HS-27A (cell line): Measurements from ENCODE around the gene CEP162.
"Not testable (repeated sequence)": the region's sequence is repeated elsewhere in the genome, so short reads cannot be mapped to it uniquely, and the experiment has no call there.

Experiments
- DNase-seq: peaks from one replicate; pipeline ENCODE4 v3.0.0-alpha.2; 2012; ENCODE audit warnings: low read depth, missing footprints

Gene CEP162

GRCh38 chr6:84224251-84224650, 3.2 kb downstream of the CEP162 start:
- DNase-seq, result no peak

GRCh38 chr6:84223608-84224007, 3.8 kb downstream of the CEP162 start:
- DNase-seq, result not testable (repeated sequence)

GRCh38 chr6:84222426-84222825, 5.0 kb downstream of the CEP162 start:
- DNase-seq, result no peak

GRCh38 chr6:84220809-84221409, 6.5 kb downstream of the CEP162 start:
- no peak for DNase-seq

- no peak for DNase-seq
Measured at GRCh38 chr6:84218091-84218490, 9.4 kb downstream of the CEP162 start.

- no peak for DNase-seq
Measured at GRCh38 chr6:84213217-84213616, 14.2 kb downstream of the CEP162 start.

- DNase-seq, result no peak
Measured at GRCh38 chr6:84204011-84204410, 23.4 kb downstream of the CEP162 start.

GRCh38 chr6:84199987-84200386, 27.5 kb downstream of the CEP162 start:
- DNase-seq, result not testable (repeated sequence)

GRCh38 chr6:84197708-84198107, 29.7 kb downstream of the CEP162 start:
- DNase-seq, result no peak

- DNase-seq, result peak; percentile 9
Measured at GRCh38 chr6:84193114-84193708, 34.2 kb downstream of the CEP162 start.

GRCh38 chr6:84191802-84192201, 35.6 kb downstream of the CEP162 start:
- DNase-seq, result no peak

- DNase-seq, result not testable (repeated sequence)
Measured at GRCh38 chr6:84189356-84189755, 38.1 kb downstream of the CEP162 start.

- no peak for DNase-seq
Measured at GRCh38 chr6:84183430-84183829, 44.0 kb downstream of the CEP162 start.

- no peak for DNase-seq
Measured at GRCh38 chr6:84182001-84182400, 45.4 kb downstream of the CEP162 start.

GRCh38 chr6:84177241-84177640, 50.2 kb downstream of the CEP162 start:
- no peak for DNase-seq

- DNase-seq, result no peak
Measured at GRCh38 chr6:84172574-84172973, 54.9 kb downstream of the CEP162 start.

GRCh38 chr6:84172080-84172479, 55.4 kb downstream of the CEP162 start:
- no peak for DNase-seq

GRCh38 chr6:84167457-84167856, 60.0 kb downstream of the CEP162 start:
- no peak for DNase-seq

GRCh38 chr6:84166395-84166794, 61.0 kb downstream of the CEP162 start:
- no peak for DNase-seq

GRCh38 chr6:84164328-84164727, 63.1 kb downstream of the CEP162 start:
- DNase-seq, result not testable (repeated sequence)

GRCh38 chr6:84161190-84161589, 66.3 kb downstream of the CEP162 start:
- DNase-seq, result no peak

- no peak for DNase-seq
Measured at GRCh38 chr6:84156306-84156705, 71.1 kb downstream of the CEP162 start.

- DNase-seq, result no peak
Measured at GRCh38 chr6:84151669-84152068, 75.8 kb downstream of the CEP162 start.

- no peak for DNase-seq
Measured at GRCh38 chr6:84150705-84151104, 76.7 kb downstream of the CEP162 start.
